ENCODE results near the gene GPR37L1.

DNA sequence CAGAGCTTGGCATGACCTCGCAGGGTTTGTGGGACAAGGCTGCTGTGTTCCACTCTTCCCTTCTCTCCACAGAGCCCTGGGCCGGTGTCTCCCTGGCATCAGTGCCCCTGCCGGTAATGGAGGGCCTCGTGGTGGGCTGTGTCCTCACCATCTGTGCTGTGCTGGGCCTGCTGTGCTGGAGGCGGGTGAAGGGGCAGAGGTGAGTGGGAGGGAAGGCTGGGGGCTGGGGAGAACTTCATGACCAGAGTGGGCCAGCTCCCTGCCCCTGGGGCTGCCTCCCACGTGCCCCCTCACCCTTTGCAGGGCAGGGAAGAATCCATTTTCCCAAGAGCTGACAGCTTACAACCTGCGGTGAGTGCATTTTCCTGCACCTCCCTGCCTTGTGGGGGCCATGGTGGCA, 58.9 kb downstream of the GPR37L1 start:
- TF ChIP-seq POLR2A (IDR thresholded peaks at IDR 0.05): no peak
- TF ChIP-seq CTCF (IDR thresholded peaks at IDR 0.05): no peak
- no peak for TF ChIP-seq POLR2AphosphoS5 (IDR thresholded peaks at IDR 0.05)
- no peak for TF ChIP-seq EP300 (IDR thresholded peaks at IDR 0.05)
